Omental fat pad (tissue), 4 donors: ENCODE results near the gene GPHN. TPM values are rescaled to one million over a fixed set of nuclear protein-coding genes. Genes with fewer than 3 reads are reported as not detected.
A peak's percentile ranks its signal among the peaks of the same experiment; 100 is the strongest.

Experiments used
- ATAC-seq: fragments of 150-250 bp; one replicate; pipeline ENCODE4 v1.9.1; 2016; ENCODE audit warnings: mild to moderate bottlenecking, moderate library complexity; ENCODE audit not compliant: low FRiP score
- DNase-seq: peaks from one replicate; pipeline ENCODE4 v3.0.0-alpha.2; 2019; ENCODE audit warnings: low spot score
- CTCF ChIP-seq, 3 donors: fragments of 450-650 bp; IDR thresholded peaks; one replicate each; pipeline ENCODE4 v1.5.1; 2016 to 2017; ENCODE audit warnings: antibody characterized with exemption in 3 of 3, mild to moderate bottlenecking in 3 of 3, moderate library complexity in 2 of 3
- total RNA-seq, 4 donors: library from RNA; depleted of rRNA; stranded (reverse); fragments of >200 nt; gene quantifications; one replicate each; pipeline ENCODE4 v1.1.0, GENCODE V29; 2016

Gene GPHN
- total RNA-seq, 4 donors from 2014 or later, result 8.0 to 27.6 (median 18.7) TPM

- ATAC-seq, result no peak
- no peak for DNase-seq
- TF ChIP-seq CTCF (IDR thresholded peaks at IDR 0.05), result no peak
Observed at GRCh38 chr14:67168110-67168441, 660.1 kb downstream of the GPHN start.

GRCh38 chr14:67170660-67171059 is 662.7 kb downstream of the GPHN start:
- DNase-seq (no peak), ATAC-seq (no peak)
- TF ChIP-seq CTCF (IDR thresholded peaks at IDR 0.05), result no peak

- no peak for TF ChIP-seq CTCF (IDR thresholded peaks at IDR 0.05)
- no peak for ATAC-seq
Observed at GRCh38 chr14:67172056-67172455, 664.1 kb downstream of the GPHN start.

GRCh38 chr14:67172520-67172919 is 664.6 kb downstream of the GPHN start:
- DNase-seq (no peak), ATAC-seq (no peak)
- TF ChIP-seq CTCF (IDR thresholded peaks at IDR 0.05), result no peak

More at GRCh38 chr14:67172056-67172455, 664.1 kb downstream of the GPHN start:
- DNase-seq, result no peak

GRCh38 chr14:67173719-67174118 is 665.8 kb downstream of the GPHN start:
- ATAC-seq, result no peak
- no peak for DNase-seq
- TF ChIP-seq CTCF (IDR thresholded peaks at IDR 0.05), result no peak

GRCh38 chr14:67186172-67186768 is 678.3 kb downstream of the GPHN start:
- no peak for TF ChIP-seq CTCF (IDR thresholded peaks at IDR 0.05)
- ATAC-seq (no peak), DNase-seq (no peak)

- no peak for TF ChIP-seq CTCF (IDR thresholded peaks at IDR 0.05)
- DNase-seq (no peak), ATAC-seq (peak; percentile 73)
Observed at GRCh38 chr14:67186789-67187584, 679.0 kb downstream of the GPHN start.
